ENCODE data around the gene TUBA4B.

The TUBA4B gene

DNA sequence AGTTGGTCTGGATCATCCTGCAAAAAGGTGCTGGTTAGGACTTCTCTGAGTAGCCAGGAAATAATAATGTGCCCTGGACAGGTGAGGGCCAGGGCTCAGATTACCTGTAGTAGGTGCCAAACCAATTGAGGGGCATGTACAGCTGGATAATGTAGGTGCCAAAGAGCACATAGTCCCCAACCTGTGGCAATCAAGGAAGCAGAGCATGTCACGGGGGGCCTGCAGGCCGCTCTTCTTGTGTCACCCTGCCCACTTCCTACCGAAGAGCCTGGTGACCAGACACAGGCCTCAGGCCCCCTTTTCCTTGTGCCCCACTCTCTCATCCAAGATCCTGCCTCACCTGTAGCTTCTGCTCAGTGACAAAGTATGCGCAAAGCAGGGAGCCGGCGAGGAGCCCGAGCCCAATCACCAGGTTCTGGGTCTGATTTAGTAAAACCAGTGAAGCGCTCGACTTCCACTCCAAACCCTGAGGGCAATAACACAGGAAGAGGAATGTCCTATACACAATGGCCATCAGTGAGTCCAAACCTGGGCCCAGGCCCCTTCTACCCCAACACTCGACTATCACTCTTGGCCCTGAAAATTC lies 39.5 kb upstream of the TUBA4B start:
- TF ChIP-seq, protein P1, sequence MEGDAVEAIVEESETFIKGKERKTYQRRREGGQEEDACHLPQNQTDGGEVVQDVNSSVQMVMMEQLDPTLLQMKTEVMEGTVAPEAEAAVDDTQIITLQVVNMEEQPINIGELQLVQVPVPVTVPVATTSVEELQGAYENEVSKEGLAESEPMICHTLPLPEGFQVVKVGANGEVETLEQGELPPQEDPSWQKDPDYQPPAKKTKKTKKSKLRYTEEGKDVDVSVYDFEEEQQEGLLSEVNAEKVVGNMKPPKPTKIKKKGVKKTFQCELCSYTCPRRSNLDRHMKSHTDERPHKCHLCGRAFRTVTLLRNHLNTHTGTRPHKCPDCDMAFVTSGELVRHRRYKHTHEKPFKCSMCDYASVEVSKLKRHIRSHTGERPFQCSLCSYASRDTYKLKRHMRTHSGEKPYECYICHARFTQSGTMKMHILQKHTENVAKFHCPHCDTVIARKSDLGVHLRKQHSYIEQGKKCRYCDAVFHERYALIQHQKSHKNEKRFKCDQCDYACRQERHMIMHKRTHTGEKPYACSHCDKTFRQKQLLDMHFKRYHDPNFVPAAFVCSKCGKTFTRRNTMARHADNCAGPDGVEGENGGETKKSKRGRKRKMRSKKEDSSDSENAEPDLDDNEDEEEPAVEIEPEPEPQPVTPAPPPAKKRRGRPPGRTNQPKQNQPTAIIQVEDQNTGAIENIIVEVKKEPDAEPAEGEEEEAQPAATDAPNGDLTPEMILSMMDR (IDR thresholded peaks at IDR 0.05): no peak
- DNase-seq (ENCODE audit: low spot score): peak; percentile 47
- no peak overlapping the region for H3K27ac ChIP-seq
- no peak overlapping the region for H3K4me3 ChIP-seq

DNA sequence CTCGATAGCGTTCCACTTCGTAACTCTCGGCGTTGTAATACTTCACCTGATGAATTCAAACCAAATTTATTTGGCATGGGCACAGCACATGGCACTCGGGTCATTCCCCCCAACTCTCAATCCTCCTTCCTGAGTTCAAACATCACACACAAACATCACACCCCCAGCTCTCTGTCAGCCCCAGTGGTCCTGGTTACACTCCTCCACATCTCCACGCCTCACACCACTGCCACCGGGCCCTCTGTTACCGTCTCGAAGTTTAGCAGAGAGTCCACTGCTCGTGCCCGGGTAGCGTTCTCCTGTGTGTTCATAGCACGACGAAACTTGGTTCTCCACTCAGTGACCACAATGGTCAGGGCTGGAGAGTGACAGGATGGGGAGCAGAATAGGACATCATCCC lies 38.9 kb upstream of the TUBA4B start:
- peak; percentile 46 for DNase-seq (ENCODE audit: low spot score)
- H3K4me3 ChIP-seq: no peak overlapping the region
- no peak overlapping the region for H3K27ac ChIP-seq
- TF ChIP-seq, protein P1 (IDR thresholded peaks at IDR 0.05): no peak

DNA sequence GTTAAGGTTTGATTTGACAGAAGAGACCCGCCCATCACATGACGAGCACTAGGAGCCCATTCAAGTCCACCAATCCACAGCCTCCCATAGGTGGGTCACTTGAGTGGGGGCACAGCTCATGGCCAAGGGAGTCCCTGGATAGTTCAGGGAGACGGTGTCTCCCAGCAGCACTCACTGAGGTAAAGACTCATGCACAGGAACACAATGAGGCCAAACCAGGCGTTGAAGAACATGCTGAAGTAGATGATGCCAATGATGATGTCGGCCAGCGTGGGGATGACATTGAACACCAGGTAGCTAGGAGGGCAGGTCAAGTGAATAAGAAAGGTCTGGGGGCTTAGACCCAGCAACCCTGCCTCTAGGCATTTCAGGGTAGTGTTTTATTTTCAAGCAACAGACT lies 38.3 kb upstream of the TUBA4B start:
- no peak overlapping the region for H3K4me3 ChIP-seq
- H3K27ac ChIP-seq: no peak overlapping the region
- TF ChIP-seq, protein P1 (IDR thresholded peaks at IDR 0.05): no peak
- DNase-seq (ENCODE audit: low spot score): no peak

DNA sequence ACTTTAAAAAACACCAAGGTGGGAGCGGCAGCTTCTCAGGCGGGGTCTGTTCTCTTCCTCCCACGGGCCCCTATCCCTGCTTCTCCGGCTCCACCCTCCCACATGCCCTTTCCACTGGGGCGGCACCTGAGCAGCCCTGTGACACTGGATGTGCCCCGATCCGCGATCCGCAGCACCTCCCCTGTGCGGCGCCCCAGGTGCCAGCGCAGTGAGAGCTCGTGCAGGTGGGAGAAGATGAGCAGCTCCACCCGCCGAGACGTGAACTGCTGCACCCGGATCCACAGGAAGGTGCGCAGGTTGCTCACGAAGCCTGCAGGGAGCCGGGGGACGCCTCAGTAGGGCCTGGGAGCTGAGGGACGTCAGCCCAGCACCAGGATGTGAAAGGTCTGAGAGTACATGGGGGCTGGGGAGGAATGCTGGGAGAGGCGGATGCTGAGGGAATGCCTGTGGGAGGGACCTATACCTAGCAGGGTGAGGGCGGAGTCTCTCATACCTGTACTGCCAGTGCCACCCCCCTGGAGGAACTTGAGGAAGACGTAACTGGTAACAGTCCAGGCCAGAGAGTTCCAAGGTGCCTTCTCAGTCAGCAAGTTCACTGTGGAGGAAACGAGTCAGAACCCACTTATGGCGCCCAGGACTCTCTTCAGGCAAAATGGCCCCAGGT lies 37.0 kb upstream of the TUBA4B start:
- TF ChIP-seq, protein P1 (IDR thresholded peaks at IDR 0.05): no peak
- DNase-seq (ENCODE audit: low spot score): no peak
- Histone ChIP-seq H3K4me3 (no peak overlapping the region), H3K27ac (peak overlapping the region in 1 of 2 donors; percentile 15)

DNA sequence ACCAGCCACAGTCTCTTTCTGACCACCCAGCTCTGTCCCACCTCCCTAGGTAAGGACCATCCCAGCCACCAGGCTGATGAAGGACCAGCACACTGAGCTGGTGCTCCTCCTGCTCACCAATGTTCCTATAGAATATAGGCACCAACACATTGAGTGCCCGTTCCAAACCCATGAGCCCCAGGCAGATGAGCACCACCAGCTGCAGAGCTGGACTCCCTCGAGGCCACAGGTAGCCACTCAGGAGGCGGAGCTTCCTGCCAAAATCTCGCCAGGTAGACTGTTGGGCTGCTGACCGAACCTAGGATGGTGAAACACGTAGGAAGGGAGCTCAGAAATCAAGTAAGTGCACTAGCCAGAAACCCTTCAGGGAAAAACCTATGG lies 36.5 kb upstream of the TUBA4B start:
- DNase-seq (ENCODE audit: low spot score): no peak
- Histone ChIP-seq H3K27ac (peak overlapping the region; percentile 15 to 91), H3K4me3 (no peak overlapping the region)
- TF ChIP-seq, protein P1 (IDR thresholded peaks at IDR 0.05): no peak

DNA sequence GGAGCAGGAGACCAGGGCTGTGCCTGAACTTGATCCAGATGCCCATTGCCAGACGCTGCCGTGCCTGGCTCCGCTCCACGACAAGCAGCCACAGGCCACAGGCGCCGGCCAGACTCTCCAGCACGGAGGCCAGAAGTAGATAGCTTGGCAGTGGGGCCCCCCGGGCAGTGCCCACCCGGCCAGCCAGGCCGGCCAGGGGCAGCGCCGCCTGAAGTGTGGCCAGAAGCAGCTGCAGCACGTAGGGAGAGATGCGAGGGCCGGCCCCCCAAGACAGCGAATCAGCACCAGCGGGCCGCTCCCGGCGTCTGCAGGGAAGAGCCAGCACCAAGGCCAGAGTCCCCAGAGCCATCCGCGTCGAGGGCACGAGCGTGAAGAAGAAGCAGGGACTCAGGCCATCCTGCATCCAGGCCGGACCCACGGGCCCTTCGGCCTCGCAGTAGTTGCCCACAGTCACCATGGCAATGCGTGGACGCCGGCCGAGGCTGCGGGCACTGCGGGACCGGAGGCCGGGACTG lies 34.8 kb upstream of the TUBA4B start:
- H3K27ac ChIP-seq: peak overlapping the region; percentile 91 to 97
- TF ChIP-seq, protein P1 (IDR thresholded peaks at IDR 0.05): no peak
- H3K4me3 ChIP-seq: peak overlapping the region; percentile 78
- peak; percentile 92 for DNase-seq (ENCODE audit: low spot score)
